ENCODE data around the gene MAN1A2.

GRCh38 chr1:117436513-117436912 lies 69.3 kb downstream of the MAN1A2 start:
- TF ChIP-seq CTCF (IDR thresholded peaks at IDR 0.05) (no peak), POLR2A (IDR thresholded peaks at IDR 0.05) (no peak)

Data from uterus (tissue), 2 donors.